ENCODE data around the gene CD99L2.

DNA sequence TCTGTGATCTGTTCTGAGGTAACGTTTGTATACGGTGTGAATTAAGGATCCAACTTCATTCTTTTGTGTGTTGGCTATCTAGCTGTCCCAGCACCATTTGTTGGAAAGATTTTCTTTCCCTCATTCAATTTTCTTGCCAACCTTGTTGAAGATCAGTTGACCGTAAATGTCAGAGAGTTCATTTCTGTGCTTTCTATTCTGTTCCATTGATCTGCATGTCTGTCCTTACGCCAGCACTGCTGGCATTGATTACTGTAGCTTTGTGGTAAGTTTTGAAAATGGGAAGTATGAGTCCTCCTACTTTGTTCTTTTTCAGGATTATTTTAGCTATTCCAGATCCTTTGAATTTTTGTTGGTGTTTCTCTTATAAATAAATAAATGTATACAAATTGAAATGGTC is 144.5 kb downstream of the CD99L2 start:
- TF ChIP-seq GLIS3 (CRISPR knock-in tag; IDR thresholded peaks at IDR 0.05), result no peak
- TF ChIP-seq, protein P1, sequence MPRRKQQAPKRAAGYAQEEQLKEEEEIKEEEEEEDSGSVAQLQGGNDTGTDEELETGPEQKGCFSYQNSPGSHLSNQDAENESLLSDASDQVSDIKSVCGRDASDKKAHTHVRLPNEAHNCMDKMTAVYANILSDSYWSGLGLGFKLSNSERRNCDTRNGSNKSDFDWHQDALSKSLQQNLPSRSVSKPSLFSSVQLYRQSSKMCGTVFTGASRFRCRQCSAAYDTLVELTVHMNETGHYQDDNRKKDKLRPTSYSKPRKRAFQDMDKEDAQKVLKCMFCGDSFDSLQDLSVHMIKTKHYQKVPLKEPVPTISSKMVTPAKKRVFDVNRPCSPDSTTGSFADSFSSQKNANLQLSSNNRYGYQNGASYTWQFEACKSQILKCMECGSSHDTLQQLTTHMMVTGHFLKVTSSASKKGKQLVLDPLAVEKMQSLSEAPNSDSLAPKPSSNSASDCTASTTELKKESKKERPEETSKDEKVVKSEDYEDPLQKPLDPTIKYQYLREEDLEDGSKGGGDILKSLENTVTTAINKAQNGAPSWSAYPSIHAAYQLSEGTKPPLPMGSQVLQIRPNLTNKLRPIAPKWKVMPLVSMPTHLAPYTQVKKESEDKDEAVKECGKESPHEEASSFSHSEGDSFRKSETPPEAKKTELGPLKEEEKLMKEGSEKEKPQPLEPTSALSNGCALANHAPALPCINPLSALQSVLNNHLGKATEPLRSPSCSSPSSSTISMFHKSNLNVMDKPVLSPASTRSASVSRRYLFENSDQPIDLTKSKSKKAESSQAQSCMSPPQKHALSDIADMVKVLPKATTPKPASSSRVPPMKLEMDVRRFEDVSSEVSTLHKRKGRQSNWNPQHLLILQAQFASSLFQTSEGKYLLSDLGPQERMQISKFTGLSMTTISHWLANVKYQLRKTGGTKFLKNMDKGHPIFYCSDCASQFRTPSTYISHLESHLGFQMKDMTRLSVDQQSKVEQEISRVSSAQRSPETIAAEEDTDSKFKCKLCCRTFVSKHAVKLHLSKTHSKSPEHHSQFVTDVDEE (CRISPR knock-in tag; IDR thresholded peaks at IDR 0.05), result no peak
